Measurements from ENCODE around the gene TMEM184A.

The TMEM184A gene

DNA sequence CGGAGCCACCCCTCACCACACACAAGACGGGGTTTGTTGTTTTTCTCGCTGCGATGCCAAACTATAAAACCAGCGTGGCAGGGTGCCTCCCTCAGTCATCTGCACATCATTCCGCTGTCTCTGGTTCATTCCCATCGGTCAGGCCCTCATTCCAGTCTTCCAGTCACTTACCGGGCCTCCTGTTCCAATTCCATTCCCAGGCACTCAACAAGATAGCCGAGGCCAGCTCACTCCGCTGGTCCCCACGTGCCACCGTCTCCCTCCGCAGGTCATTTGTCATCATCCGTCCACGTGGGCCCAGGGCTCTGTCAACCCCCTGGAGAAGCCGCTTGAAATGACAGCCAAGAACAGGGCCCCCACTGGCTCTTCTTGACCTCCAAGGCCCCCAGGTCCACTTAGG lies 6.1 kb upstream of the TMEM184A start:
- H3K4me3 ChIP-seq (ENCODE audit: low read depth, low read length): no peak overlapping the region
- ChIA-PET POLR2A (interaction anchor here (1.2 kb wide), 1 partner anchor 26 kb away, joined by 5 read pairs; no protein-coding TSS in a partner anchor), CTCF (interaction anchor here (0.6 kb wide), 1 partner anchor 647 kb away, joined by 3 read pairs; no protein-coding TSS in a partner anchor)
- TF ChIP-seq, protein P1, sequence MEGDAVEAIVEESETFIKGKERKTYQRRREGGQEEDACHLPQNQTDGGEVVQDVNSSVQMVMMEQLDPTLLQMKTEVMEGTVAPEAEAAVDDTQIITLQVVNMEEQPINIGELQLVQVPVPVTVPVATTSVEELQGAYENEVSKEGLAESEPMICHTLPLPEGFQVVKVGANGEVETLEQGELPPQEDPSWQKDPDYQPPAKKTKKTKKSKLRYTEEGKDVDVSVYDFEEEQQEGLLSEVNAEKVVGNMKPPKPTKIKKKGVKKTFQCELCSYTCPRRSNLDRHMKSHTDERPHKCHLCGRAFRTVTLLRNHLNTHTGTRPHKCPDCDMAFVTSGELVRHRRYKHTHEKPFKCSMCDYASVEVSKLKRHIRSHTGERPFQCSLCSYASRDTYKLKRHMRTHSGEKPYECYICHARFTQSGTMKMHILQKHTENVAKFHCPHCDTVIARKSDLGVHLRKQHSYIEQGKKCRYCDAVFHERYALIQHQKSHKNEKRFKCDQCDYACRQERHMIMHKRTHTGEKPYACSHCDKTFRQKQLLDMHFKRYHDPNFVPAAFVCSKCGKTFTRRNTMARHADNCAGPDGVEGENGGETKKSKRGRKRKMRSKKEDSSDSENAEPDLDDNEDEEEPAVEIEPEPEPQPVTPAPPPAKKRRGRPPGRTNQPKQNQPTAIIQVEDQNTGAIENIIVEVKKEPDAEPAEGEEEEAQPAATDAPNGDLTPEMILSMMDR (IDR thresholded peaks at IDR 0.05; ENCODE audit: insufficient read depth, low read length, missing control alignments): no peak
- DNase-seq (ENCODE audit: low read depth, low spot score): no peak

DNA sequence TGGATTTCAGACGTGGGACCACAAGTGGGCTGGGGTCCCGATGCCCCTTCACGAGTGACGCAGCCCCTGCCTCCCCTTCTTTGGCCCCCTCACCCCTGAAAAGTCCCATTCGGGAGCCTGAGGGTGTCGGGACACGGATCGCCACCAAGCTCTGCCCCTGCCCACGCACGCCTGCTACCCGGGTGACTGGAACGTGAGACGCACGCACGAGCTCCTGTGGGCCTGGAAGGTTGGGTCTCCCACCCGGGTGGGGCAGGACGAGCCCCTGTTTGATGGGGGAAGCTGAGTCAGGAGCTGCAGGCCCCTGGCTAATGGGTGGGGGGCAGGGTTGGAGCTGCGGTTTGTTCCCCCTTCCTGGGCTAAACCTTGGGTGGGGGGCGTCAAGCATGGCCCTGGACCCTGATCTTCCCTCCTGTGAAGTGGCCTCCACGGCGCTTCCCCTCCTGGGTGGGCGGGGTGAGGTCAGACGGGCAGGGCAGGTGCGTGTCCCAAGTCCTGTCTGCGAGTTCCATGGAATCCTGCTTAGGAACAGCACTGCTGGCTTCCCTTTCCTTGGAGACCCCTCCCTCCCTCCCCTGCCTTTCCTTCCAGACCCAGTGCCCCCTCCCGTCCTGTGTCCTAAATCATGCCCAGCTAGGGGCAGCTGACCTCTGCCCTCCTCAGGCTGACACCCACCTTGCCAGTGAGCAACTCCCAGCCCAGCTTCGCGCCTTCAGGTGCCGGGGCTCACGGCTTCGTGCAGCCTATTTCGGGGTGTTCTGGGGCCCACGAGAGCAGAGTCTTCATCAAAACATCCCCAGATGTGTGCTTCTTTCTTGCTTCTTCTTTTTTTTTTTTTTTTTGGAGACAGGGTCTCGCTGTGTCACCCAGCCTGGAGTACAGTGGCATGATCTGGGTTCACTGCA lies 5.3 kb upstream of the TMEM184A start:
- ChIA-PET POLR2A (no interaction called here), CTCF (no interaction called here)
- TF ChIP-seq, protein P1 (IDR thresholded peaks at IDR 0.05; ENCODE audit: insufficient read depth, low read length, missing control alignments): no peak
- no peak overlapping the region for H3K4me3 ChIP-seq (ENCODE audit: low read depth, low read length)
- no peak for DNase-seq (ENCODE audit: low read depth, low spot score)

- CTCF ChIA-PET: no interaction called here
- POLR2A ChIA-PET: no interaction called here
- H3K4me3 ChIP-seq (ENCODE audit: low read depth, low read length): no peak overlapping the region
- TF ChIP-seq, protein P1 (IDR thresholded peaks at IDR 0.05; ENCODE audit: insufficient read depth, low read length, missing control alignments): no peak
- DNase-seq (ENCODE audit: low read depth, low spot score): no peak
These were observed 4.6 kb upstream of the TMEM184A start for GRCh38 chr7:1560620-1561031.

DNA sequence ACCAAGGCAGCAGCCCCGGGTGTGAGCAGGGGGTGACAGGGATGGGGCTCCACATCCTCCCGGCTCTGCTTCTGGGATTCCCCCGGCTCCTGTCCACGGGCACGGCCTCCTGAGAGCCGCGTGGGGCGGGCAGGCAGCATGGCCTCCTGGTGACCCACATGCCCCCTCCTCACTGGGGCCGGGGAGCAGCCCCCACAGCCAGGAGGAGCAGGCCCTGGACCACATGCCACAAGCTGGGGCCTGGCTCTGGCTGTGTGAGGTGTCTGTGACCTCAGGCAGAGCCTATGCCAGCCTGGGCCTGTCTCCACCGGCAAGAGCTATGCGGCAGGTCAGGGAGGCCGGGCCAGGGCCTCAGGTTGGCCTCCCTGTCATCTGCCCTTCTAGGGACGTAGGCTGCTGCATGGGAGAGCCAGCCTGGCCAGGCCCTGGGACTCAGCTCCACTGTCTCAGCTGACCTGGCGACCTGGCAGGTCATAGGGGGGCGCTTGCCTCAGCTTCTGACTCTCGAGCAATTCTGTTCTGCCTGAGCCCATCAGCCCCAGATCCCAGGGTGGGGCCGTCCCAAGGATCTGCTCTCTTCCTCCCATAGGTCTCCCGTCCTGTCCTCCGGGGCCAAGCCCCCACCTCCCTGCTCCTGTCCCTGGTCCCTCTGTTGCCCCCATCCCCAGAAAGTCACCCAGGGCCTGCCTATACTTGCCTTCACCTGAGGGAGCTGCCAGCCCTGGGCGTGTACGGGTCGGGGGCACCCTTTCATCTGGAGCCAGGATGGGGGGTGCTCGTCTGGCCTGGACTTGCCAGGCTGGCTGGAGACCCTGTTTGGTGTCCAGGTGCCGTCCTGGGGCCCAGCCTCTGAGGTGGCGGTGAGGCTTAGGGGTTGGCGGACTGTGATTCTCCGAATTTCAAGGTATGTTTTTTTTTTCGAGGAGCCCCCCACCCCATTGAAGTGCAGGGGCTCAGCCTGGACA lies 3.9 kb upstream of the TMEM184A start:
- POLR2A ChIA-PET: no interaction called here
- TF ChIP-seq, protein P1 (IDR thresholded peaks at IDR 0.05; ENCODE audit: insufficient read depth, low read length, missing control alignments): no peak
- CTCF ChIA-PET: no interaction called here
- H3K4me3 ChIP-seq (ENCODE audit: low read depth, low read length): no peak overlapping the region
- no peak for DNase-seq (ENCODE audit: low read depth, low spot score)

GRCh38 chr7:1558841-1559625 lies 3.0 kb upstream of the TMEM184A start:
- CTCF ChIA-PET: interaction anchor here (0.8 to 1.2 kb wide), 2 partner anchors 55 to 789 kb away, joined by 3 to 4 read pairs; partner anchors contain the start of gene INTS1
- TF ChIP-seq, protein P1 (IDR thresholded peaks at IDR 0.05; ENCODE audit: insufficient read depth, low read length, missing control alignments): no peak
- POLR2A ChIA-PET: no interaction called here
- DNase-seq (ENCODE audit: low read depth, low spot score): no peak
- H3K4me3 ChIP-seq (ENCODE audit: low read depth, low read length): no peak overlapping the region

Data from AG04449 (cell line).